GM21723 (cell line): ENCODE data around the gene VWA5B1.
"Not testable (repeated sequence)": the region's sequence is repeated elsewhere in the genome, so short reads cannot be mapped to it uniquely, and the experiment has no call there.

ENCODE experiments used
- ATAC-seq: cut with Tn5 transposase; IDR thresholded peaks from one replicate; pipeline ENCODE4 v1.9.1; 2021; ENCODE audit warnings: mild to moderate bottlenecking, moderate library complexity; ENCODE audit not compliant: unreplicated experiment

Gene VWA5B1, protein sequence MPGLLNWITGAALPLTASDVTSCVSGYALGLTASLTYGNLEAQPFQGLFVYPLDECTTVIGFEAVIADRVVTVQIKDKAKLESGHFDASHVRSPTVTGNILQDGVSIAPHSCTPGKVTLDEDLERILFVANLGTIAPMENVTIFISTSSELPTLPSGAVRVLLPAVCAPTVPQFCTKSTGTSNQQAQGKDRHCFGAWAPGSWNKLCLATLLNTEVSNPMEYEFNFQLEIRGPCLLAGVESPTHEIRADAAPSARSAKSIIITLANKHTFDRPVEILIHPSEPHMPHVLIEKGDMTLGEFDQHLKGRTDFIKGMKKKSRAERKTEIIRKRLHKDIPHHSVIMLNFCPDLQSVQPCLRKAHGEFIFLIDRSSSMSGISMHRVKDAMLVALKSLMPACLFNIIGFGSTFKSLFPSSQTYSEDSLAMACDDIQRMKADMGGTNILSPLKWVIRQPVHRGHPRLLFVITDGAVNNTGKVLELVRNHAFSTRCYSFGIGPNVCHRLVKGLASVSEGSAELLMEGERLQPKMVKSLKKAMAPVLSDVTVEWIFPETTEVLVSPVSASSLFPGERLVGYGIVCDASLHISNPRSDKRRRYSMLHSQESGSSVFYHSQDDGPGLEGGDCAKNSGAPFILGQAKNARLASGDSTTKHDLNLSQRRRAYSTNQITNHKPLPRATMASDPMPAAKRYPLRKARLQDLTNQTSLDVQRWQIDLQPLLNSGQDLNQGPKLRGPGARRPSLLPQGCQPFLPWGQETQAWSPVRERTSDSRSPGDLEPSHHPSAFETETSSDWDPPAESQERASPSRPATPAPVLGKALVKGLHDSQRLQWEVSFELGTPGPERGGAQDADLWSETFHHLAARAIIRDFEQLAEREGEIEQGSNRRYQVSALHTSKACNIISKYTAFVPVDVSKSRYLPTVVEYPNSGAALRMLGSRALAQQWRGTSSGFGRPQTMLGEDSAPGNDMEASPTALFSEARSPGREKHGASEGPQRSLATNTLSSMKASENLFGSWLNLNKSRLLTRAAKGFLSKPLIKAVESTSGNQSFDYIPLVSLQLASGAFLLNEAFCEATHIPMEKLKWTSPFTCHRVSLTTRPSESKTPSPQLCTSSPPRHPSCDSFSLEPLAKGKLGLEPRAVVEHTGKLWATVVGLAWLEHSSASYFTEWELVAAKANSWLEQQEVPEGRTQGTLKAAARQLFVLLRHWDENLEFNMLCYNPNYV

GRCh38 chr1:20290624-20291597 is at the start of gene VWA5B1:
Gene VWA5B1 (plus strand): TSS chr1:20290875. CDS start chr1:20310602, 19,727 bp downstream.
- ATAC-seq = no peak

DNA sequence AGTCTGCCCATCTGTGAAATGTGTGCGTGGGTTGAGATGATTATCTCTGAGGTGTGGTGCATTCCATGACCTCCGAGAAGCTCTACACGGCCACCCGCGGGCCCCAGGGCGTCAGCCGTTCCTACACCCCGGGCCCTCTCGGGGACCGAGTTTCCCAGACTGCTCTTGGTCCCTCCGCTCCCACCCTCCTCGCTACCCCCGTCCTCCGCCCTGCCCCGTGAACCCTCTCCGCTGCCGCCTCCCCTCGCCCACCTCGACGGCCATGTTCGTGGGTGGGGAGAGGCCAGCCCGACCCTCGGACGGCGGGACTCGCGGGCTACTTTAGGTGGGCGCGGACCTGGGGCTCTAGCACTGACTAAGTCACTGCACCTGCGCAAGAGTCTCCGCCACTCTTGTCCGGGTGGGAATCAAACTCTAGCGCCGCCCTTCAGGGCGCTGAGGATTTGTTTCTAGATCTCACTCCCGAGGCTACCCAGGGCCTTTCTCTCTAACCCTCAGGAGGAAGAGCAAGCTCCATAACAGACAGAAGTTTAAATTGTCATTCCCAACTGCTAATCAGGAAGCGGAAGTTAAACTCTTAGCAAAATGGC is 47.7 kb upstream of the VWA5B1 start:
- ATAC-seq = no peak

DNA sequence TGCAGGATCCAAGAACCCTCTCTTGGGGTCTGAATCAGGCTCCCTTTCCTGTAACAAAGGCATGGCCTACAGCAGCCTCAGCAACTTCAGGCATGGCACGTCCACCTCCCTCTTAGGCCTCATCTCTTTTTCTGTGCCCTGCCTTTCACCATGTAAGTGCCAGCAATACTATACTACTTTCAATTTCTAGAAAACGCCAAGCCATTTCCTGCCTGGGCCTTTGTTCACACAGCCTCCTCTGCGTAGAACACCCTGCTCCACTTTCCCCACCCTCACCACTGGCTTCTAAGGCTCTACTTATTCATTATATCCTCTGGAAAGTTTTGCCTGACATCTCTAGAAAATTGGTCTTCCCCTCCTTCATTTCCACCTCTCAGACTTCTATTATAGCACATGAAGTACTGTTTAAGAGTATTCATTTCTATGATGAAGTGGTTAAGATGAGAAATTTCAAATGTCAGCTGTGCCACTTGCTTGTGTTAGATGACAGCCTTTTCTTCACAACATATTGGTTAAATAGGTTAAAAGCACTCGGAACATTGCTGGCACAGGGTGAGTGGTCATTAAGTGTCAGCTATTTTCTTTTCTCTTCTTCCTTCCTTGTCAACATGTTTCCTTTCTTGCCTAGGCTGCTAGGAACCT is 41.6 kb upstream of the VWA5B1 start:
- ATAC-seq = no peak

DNA sequence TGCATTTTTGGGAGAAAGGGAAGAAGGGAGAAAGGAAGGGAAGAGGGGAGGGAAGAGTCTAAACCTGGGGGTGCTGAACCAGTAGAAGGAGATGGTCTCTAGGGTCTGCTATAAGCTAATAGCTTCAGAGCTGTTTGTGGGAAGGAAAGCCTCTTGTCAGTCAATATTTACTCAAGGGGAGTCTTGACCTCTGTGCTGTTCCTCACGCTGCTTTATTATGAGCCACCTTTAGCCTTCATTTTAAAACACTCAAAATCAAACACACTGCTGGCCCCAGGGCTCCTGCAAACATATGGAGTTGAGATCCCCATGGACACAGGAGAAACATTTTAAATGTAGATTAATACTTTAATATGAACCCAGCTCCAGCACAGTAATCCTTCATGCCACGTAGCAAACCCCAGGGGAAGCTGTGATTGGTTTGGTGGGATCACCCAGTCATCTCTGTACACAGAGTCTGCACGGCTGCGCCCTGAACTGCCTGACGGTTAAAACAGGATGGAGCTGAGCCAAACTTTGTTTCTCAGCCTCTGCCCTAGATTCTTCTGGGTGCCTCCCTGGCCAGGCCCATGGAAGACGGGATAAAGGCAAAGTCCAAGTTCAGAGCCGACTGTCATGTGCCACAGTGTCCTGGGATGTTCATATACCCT is 40.2 kb upstream of the VWA5B1 start:
- ATAC-seq = no peak

DNA sequence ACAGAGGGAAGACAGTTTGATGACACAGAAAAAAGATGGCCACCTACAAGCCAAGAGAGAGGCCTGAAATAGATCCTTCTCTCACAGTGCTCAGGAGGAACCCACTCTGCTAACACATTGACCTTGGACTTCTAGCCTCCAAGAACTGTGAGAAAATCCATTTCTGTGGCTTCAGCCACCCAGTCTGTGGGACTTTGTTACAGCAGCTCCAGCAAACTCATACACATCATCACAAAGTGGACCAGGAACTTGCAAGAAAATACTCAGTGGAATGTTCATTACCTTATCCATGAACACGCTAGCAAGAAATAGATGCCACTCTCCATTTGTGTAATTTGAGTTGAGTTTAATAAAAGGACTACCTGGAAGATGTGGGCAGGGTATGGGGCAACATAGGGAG is 38.1 kb upstream of the VWA5B1 start:
- no peak for ATAC-seq

DNA sequence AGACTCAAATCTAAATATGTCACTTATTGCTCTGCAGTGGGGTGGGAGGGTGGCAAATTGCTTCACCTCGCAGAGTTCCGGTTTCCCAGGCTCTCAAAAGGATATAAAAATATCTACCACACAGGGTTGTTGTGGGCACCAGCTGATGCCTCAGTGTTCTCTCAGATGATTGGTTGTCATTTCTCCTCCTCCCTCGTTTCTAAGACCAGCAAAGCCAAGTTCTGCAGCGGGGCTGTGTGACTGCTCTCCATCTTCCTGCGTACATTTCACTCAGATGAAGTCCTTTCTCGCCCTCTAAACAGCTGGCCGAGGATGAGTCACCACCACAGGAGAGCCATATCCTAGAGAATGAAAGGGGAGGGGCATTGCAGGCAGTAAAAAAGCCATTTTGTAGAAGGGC is 35.0 kb upstream of the VWA5B1 start:
- ATAC-seq = no peak

GRCh38 chr1:20259646-20260045 is 31.0 kb upstream of the VWA5B1 start:
- ATAC-seq = no peak

GRCh38 chr1:20261095-20261494 is 29.6 kb upstream of the VWA5B1 start:
- ATAC-seq = no peak

GRCh38 chr1:20262810-20263534 is 27.7 kb upstream of the VWA5B1 start:
- ATAC-seq = no peak

DNA sequence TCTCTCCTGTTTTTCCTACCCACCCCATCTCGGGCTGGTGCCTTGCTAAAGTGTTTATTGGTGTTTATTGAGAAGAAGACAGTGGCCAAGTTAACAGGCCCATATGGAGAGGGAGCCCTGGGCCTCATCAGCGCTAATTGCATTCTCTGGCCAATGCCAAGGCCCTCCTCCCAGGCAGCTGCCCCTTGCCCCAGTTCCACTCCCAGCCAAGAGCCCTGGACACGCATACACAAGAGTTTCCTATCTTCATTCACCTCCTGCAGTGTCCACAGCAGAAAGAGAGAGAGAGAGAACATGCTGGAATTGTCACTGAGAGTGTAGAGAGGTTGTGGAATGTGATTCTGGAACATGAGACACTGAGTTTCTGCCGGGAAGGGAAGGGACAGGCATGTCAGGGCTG is 25.4 kb upstream of the VWA5B1 start:
- no peak for ATAC-seq

DNA sequence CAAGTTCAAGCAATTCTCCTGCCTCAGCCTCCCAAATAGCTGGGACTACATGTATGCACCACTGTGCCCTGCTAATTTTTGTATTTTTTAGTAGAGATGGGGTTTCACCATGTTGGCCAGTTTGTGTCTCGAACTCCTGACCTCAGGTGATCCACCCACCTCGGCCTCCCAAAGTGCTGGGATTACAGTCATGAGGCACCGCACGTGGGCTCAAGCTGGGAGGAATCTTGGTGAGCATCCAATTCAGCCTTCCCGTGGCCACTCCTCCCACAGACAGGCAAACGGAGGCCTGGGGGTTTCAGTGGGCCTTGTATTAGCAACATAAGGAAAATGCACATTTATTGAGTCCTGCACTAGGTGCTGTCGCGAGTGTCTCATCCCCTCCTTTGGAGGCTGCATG is 24.5 kb upstream of the VWA5B1 start:
- no peak for ATAC-seq

GRCh38 chr1:20266642-20267041 is 24.0 kb upstream of the VWA5B1 start:
- no peak for ATAC-seq

DNA sequence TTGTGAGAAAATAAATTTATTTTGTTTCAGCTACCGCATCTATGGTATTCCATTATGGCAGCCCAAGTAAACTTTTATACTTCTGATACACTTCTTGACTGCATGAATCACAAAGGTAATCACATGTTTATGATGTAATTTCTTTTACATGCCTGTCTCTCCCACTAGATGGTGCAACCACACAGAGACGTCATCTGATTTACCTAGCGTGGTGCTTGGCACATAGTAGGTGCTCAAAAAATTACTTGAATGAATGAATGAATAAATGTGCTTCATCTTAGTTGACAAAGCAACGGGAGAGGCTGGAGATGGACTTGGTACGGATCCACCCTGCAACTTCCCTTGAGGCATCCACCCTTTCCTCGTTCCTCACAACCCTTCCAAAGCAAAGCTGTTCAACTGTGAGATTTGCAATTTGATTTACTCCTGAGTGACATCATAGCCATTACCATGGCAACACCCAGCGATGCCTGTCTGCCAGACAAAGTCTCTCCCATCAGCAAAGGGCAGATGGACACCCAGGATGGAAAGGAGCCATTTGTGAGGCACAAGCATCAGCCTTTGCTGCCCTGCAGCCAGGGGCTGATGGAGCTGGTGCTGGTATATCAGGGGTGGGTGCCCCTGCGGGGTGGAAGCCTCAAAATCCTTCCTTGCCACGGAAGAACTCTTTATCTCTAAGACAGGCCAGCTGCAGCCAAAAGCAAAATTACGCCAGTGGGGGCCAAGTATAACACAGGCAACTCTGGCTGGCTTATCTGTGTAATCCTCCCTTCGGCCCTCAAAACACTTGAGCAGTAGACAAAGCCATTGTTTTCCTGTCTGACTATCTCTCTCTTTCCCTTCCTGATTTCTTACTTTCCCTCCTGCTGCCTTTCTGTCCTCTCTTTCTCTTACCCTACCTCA is 18.9 kb upstream of the VWA5B1 start:
- no peak for ATAC-seq

GRCh38 chr1:20273716-20274115 is 17.0 kb upstream of the VWA5B1 start:
- not testable (repeated sequence) for ATAC-seq

- ATAC-seq = no peak
Measured at GRCh38 chr1:20275319-20275925, 15.3 kb upstream of the VWA5B1 start.

- no peak for ATAC-seq
Measured at GRCh38 chr1:20276485-20277159, 14.1 kb upstream of the VWA5B1 start.
